Dedifferentiated amniotic fluid mesenchymal stem cell (primary cell): ENCODE measurements around the gene VWC2L.

Source experiments
- DNase-seq: peaks from one replicate; pipeline ENCODE4 v3.0.0-alpha.2; 2016; ENCODE audit errors: extremely low spot score

Gene VWC2L

GRCh38 chr2:214593727-214594126 lies 182.9 kb downstream of the VWC2L start:
- no peak for DNase-seq

GRCh38 chr2:214601852-214602633 lies 191.2 kb downstream of the VWC2L start:
- DNase-seq, result no peak

- DNase-seq, result peak; percentile 31
Observed at GRCh38 chr2:214604861-214605260, 194.0 kb downstream of the VWC2L start.

- no peak for DNase-seq
Observed at GRCh38 chr2:214607051-214607450, 196.2 kb downstream of the VWC2L start.

GRCh38 chr2:214611015-214611414 lies 200.2 kb downstream of the VWC2L start:
- no peak for DNase-seq

GRCh38 chr2:214624166-214624760 lies 213.4 kb downstream of the VWC2L start:
- DNase-seq, result no peak

- no peak for DNase-seq
Observed at GRCh38 chr2:214628091-214628490, 217.2 kb downstream of the VWC2L start.
